Heart right ventricle (tissue), 16 donors: ENCODE data around the gene BAZ1B. TPM values are rescaled to one million over a fixed set of nuclear protein-coding genes. Genes with fewer than 3 reads are reported as not detected.

Source experiments
- ATAC-seq, 8 donors: fragments of 200-7000 bp; cut with Tn5 transposase; one replicate each; pipeline ENCODE4 v1.9.1; 2020; ENCODE audit warnings: mild to moderate bottlenecking in 8 of 8, moderate library complexity in 8 of 8, moderate number of reproducible peaks in 1 of 8
- DNase-seq, 2 donors: peaks; one replicate each; pipeline ENCODE4 v3.0.0-alpha.2; 2020
- H3K27ac ChIP-seq, 10 donors: fragments of 200-600 bp; sonication (generic) in 2 of 10; one replicate each; pipeline versions ENCODE4 v1.5.0 to v1.8.0; 2020 to 2022; ENCODE audit warnings: mild to moderate bottlenecking in 3 of 10
- H3K27me3 ChIP-seq, 7 donors: fragments of 200-600 bp; one replicate each; pipeline ENCODE4 v1.8.0; 2021 to 2022; ENCODE audit warnings: mild to moderate bottlenecking in 2 of 7
- H3K36me3 ChIP-seq, 9 donors: fragments of 200-600 bp; sonication (generic) in 1 of 9; one replicate each; pipeline versions ENCODE4 v1.5.0 to v1.8.0; 2020 to 2022; ENCODE audit warnings: mild to moderate bottlenecking in 2 of 9
- H3K4me1 ChIP-seq, 9 donors: fragments of 200-600 bp; sonication (generic) in 1 of 9; one replicate each; pipeline versions ENCODE4 v1.5.0 to v1.8.0; 2020 to 2022; ENCODE audit warnings: mild to moderate bottlenecking in 4 of 9
- H3K4me3 ChIP-seq, 10 donors: fragments of 200-600 bp; sonication (generic) in 2 of 10; one replicate each; pipeline versions ENCODE4 v1.5.0 to v1.8.0; 2020 to 2022; ENCODE audit warnings: mild to moderate bottlenecking in 7 of 10, moderate library complexity in 2 of 10
- H3K9me3 ChIP-seq, 11 donors: fragments of 200-600 bp in 10 of 11; sonication (generic) in 2 of 11; one replicate each; pipeline versions ENCODE4 v1.5.0 to v1.8.0; 2013 to 2022; ENCODE audit warnings: mild to moderate bottlenecking in 2 of 11, control low read depth in 1 of 11, moderate library complexity in 1 of 11
- WGBS, 2 donors: extraction: QIAGEN DNeasy Blood & Tissue Kit; methylation state at CpG; one replicate each; pipeline ENCODE4 v1.1.7; 2013; ENCODE audit warnings: inconsistent platforms in 1 of 2; 5-methylcytosine and 5-hydroxymethylcytosine counted together
- intact Hi-C, 10 donors: fragments of 100-400 bp; cut with DNase I; formaldehyde crosslinking; loops; one replicate each; pipeline versions ENCODE4 v1.11.1 to v1.14.2; 2022
- polyA plus RNA-seq, 2 donors: library from polyadenylated mRNA; stranded (reverse); fragments of 200-250 nt; gene quantifications; one replicate each; pipeline ENCODE4 v1.2.3, GENCODE V29; 2013
- total RNA-seq, 10 donors: library from RNA; stranded (reverse); fragmentation: NEBNext Ultra II Directional in 3 of 10; extraction: Animal tissue kit (Norgen Biotek cat#: 25700) in 3 of 10; gene quantifications; one replicate each; pipeline versions ENCODE4 v1.2.1 to v1.2.4, GENCODE V29; 2021 to 2023
- TF ChIP-seq, protein P1 (sequence below), 9 donors: fragments of 200-600 bp; sonication (generic) in 2 of 9; IDR thresholded peaks; one replicate each; pipeline versions ENCODE4 v1.5.0 to v1.8.0; 2021 to 2022; ENCODE audit warnings: antibody characterized with exemption in 9 of 9, mild to moderate bottlenecking in 5 of 9, moderate library complexity in 1 of 9
- donor health status: Arrhythmogenic right ventricular cardiomyopathy.
- donor health status: ischemic (EF 13 %, LVEDD 7.1; RV severe dilation, severe dysfunction).
- donor health status: healthy with polysubstance abuse.
- donor health status: DM: no; HTN: yes; CAD: no.
- donor health status: DM: no; HTN: no; CAD: no.
- donor health status: ischemic (EF 25% LVEDD 6.9; RV normal size, moderate dysfunction).
- donor health status: ischemic (EF 25% LVEDD 5.7; RV mildly dilated, moderate dysfunction).
- donor health status: healthy.
- donor health status: DM: yes; HTN: yes; CAD: no.
- donor health status: Ischemic cardiomyopathy.
- donor health status: ischemic (EF 35%, LVEDD 5.7; RV mildly dilated, moderate dysfunction).
- donor health status: nonischemic (EF 11% LVEDD 7.7; RV severe dilation, severe dysfunction).
- donor health status: DM: yes; HTN: yes; CAD: no.
- donor health status: PGD.
- donor health status: ischemic (EF 29% LVEDD 5.4; RV normal size, mild dysfunction).
- donor health status: nonischemic (EF 23%, LVEDD 6.1; RV moderate dilation, normal function).

Gene BAZ1B
- total and polyA plus RNA-seq, 12 donors, result 11.7 to 49.9 (median 39.5) TPM

DNA sequence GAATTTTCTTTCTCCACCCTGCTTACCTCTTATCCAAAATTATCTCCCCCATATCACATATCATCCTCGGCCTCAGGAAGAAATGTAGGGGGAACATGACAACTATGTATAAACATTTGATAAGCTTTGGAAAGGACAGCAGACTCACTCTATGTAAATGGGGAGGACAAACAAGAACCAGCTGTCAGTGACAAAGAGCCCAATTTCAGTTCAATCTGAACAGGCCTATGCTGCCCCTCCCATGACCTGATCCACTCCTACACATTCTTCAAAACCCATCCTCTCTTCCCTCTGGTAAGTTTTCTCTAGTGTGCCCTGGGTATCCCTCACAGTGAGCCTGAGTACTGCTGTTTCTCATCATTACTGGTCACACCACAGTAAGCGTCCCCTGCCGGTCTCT is 67.7 kb downstream of the BAZ1B start:
- H3K4me1 ChIP-seq, result peaks cover 0 to 3% (median 0%) of the 10 kb centered on the region in 9 donors
- intact Hi-C loops, result loop anchor here in 6 of 10 donors (2.0 to 5.0 kb wide), 3 partner anchors 112 to 132 kb away; no protein-coding TSS in a partner anchor
- no peak for ATAC-seq

DNA sequence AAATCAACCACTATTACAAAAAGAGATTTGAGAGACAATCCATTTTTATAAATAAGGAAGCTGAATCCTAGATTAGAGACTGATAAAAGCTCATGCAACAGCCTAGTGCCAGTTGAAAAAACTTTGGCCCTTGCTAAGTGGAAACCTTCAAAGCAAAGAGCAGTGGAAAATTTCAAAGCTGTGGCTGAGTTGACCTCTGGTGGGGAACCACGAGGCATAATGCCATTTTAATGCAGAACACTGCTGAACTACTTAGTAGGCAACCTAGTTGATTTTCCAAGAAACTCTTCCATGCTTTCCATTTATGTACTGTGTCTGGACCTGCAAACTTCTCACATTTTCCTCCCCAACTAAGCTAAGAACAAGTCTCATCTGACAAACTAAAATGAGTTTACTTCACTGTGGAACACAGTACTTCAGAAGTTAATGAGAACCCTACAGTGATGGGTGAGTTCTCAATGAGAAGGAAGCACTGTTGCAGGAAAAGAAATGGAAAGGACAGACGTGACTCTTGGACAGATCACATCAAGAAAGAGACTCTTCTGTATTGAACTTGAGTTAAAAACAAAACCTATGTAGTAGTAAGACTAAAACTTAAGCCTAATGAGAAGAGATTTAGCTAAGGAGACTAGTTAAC is 69.0 kb downstream of the BAZ1B start:
- DNase-seq (no peak), ATAC-seq (no peak)
- peaks cover 0 to 100% (median 61%) of the 10 kb centered on the region in 9 donors for H3K36me3 ChIP-seq
- no peak overlapping the region for H3K27ac ChIP-seq
- peaks cover 0 to 3% (median 0%) of the 10 kb centered on the region in 9 donors for H3K4me1 ChIP-seq
- H3K27me3 ChIP-seq, result no peaks in the 10 kb centered on the region
- 39 to 50% methylated on average over 2 of the region's 2 CpGs for WGBS, 2 donors
- intact Hi-C loops, result loop anchor here in 5 of 10 donors (5.0 kb wide), 2 partner anchors 111 to 131 kb away; no protein-coding TSS in a partner anchor
- H3K9me3 ChIP-seq, result no peaks in the 10 kb centered on the region
- TF ChIP-seq, protein P1, sequence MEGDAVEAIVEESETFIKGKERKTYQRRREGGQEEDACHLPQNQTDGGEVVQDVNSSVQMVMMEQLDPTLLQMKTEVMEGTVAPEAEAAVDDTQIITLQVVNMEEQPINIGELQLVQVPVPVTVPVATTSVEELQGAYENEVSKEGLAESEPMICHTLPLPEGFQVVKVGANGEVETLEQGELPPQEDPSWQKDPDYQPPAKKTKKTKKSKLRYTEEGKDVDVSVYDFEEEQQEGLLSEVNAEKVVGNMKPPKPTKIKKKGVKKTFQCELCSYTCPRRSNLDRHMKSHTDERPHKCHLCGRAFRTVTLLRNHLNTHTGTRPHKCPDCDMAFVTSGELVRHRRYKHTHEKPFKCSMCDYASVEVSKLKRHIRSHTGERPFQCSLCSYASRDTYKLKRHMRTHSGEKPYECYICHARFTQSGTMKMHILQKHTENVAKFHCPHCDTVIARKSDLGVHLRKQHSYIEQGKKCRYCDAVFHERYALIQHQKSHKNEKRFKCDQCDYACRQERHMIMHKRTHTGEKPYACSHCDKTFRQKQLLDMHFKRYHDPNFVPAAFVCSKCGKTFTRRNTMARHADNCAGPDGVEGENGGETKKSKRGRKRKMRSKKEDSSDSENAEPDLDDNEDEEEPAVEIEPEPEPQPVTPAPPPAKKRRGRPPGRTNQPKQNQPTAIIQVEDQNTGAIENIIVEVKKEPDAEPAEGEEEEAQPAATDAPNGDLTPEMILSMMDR (IDR thresholded peaks at IDR 0.05), result no peak
- H3K4me3 ChIP-seq, result no peak overlapping the region

More for the DNA sequence above, 67.7 kb downstream of the BAZ1B start:
- DNase-seq, result no peak
- no peak overlapping the region for H3K4me3 ChIP-seq
- H3K36me3 ChIP-seq, result peaks cover 0 to 100% (median 57%) of the 10 kb centered on the region in 9 donors
- H3K27ac ChIP-seq, result no peak overlapping the region
- 63 to 69% methylated on average over 3 of the region's 3 CpGs for WGBS, 2 donors
- no peaks in the 10 kb centered on the region for H3K27me3 ChIP-seq
- TF ChIP-seq, protein P1 (IDR thresholded peaks at IDR 0.05), result no peak
- H3K9me3 ChIP-seq, result no peaks in the 10 kb centered on the region

DNA sequence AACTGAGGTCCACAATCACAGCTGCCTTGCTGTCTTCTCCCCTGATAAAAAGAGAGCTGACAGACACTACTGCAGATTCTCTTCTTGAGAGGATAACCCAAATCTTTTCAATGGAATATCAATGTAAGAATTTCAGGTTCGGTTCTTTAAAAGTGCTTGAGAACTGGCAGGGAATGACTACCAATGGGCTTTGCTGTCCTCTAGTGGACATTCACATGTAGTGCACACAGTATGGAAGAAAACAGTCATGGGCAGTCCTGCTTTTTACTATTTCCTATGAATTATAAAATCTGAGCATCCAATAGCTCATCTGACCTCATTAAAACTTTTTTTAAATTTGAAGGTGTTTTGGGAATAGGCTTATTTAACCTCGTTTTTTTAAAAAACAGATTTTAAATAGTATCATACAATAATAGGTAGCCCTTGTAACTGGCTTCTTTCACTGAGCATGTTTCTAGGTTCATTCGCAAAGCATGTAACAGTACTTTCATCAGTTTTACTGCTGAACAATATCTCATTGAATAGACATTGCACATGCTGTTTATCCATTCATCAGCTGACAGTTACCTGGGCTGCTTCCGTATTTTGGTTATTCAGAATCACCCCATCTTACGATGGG is 70.2 kb downstream of the BAZ1B start:
- intact Hi-C loops, result loop anchor here in 6 of 10 donors (1.0 to 5.0 kb wide), 4 partner anchors 109 to 130 kb away; no protein-coding TSS in a partner anchor
- Histone ChIP-seq H3K9me3 (no peaks in the 10 kb centered on the region), H3K4me3 (no peak overlapping the region), H3K4me1 (peaks cover 0 to 6% (median 0%) of the 10 kb centered on the region in 9 donors), H3K36me3 (peaks cover 0 to 100% (median 62%) of the 10 kb centered on the region in 9 donors), H3K27ac (no peak overlapping the region), H3K27me3 (no peaks in the 10 kb centered on the region)
- ATAC-seq (peak in 7 of 8 donors; percentile 61 to 77 (median 67)), DNase-seq (no peak)
- WGBS, 2 donors, result 59 to 61% methylated on average over 5 of the region's 5 CpGs
- TF ChIP-seq, protein P1 (IDR thresholded peaks at IDR 0.05), result peak; percentile 94 to 100 (median 98)

DNA sequence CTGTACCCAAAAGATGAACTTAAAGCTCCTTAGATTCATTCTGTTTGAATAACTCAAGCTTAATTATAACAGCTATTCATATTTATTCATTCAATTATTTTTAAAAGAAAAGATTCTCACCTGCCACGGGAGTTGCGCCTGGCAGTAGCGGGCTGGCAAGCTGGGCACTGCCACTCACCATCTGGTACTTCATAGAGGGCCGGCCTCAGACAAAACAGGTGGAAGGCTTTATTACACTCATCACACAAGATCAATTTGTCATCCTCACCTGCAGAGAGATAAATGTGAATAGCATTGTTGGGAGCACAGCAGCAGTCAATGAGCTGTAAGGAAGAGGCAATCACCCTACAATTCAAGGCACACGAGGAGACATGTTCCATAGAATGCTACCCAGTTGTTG is 72.7 kb downstream of the BAZ1B start:
- H3K27me3 ChIP-seq, result no peaks in the 10 kb centered on the region
- peaks cover 3 to 100% (median 72%) of the 10 kb centered on the region in 9 donors for H3K36me3 ChIP-seq
- peaks cover 0 to 11% (median 0%) of the 10 kb centered on the region in 9 donors for H3K4me1 ChIP-seq
- 86 to 90% methylated on average over 5 of the region's 5 CpGs for WGBS, 2 donors
- TF ChIP-seq, protein P1 (IDR thresholded peaks at IDR 0.05), result no peak
- H3K4me3 ChIP-seq, result no peak overlapping the region
- DNase-seq (no peak), ATAC-seq (no peak)
- no peaks in the 10 kb centered on the region for H3K9me3 ChIP-seq
- intact Hi-C loops, result loop anchor here in 3 of 10 donors (5.0 to 10.0 kb wide), 3 partner anchors 102 to 115 kb away; no protein-coding TSS in a partner anchor
- H3K27ac ChIP-seq, result no peak overlapping the region
